ENCODE measurements around the gene COL17A1. TPM values are rescaled to one million over a fixed set of nuclear protein-coding genes. Genes with fewer than 3 reads are reported as not detected.

Gene COL17A1
- total RNA-seq, 1 donor from 2014 or later, result 175 TPM

GRCh38 chr10:104033966-104034365, 51.7 kb downstream of the COL17A1 start:
- DNase-seq (ENCODE audit: low spot score), result no peak

GRCh38 chr10:104033401-104033930, 52.2 kb downstream of the COL17A1 start:
- no peak for DNase-seq (ENCODE audit: low spot score)

GRCh38 chr10:104032144-104032775, 53.4 kb downstream of the COL17A1 start:
- DNase-seq (ENCODE audit: low spot score), result no peak

GRCh38 chr10:104031631-104032030, 54.0 kb downstream of the COL17A1 start:
- no peak for DNase-seq (ENCODE audit: low spot score)

GRCh38 chr10:104029521-104029860, 56.2 kb downstream of the COL17A1 start:
- no peak for DNase-seq (ENCODE audit: low spot score)

DNA sequence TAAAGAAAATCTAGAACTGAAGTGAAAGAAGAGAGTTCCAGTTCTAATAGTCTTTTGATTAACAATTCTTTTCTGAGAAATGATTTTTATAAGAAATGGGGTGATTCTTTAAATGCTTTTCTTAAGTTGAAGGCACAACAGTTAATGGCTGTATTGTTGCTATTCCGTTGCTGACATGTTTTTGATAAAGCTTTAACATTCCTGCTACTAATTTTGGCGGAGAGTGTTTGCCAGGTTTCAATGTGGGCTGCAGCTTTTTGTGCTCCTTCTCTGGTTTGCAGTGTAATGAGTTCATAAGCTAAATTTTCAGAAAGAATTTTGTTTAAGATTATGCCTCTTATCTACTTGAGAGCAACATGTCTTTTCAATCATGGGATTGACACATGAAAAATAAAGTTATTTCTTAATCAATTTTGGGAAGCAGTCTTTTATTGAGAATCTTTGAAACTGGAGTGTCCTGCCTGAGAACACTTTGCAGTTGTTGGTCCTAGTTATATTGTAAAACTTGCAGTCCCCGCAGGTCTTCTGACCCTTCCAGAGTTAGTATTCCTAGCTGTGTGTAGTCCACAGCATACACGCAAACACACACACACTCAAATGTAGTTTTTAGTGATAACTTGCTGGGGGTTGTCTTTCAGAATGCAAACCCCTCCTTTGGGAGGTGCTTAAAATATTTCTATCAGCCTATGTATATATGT, 56.7 kb downstream of the COL17A1 start:
- no peak for DNase-seq (ENCODE audit: low spot score)

DNA sequence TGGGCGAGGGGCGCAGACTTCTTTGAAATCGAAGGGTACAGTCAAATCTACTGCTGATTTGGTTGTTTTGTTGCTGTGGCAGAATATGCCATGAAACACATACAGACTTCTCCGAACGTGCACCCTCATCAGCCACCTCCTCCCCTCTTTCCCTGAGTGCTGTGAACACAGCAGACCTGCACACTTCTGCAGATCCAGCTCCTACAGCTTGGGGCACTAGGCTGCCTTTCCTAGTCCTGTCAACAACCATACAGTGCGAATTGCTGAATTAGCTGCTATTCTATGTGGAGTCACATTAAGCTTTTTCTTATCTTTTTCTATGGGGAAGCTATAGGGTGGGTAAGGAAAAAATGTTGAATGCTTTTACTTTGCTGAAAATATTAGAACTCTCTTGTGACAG, 57.5 kb downstream of the COL17A1 start:
- peak; percentile 39 for DNase-seq (ENCODE audit: low spot score)

- DNase-seq (ENCODE audit: low spot score), result no peak
Measured at GRCh38 chr10:104026762-104027161, 58.9 kb downstream of the COL17A1 start.

- DNase-seq (ENCODE audit: low spot score), result no peak
Measured at GRCh38 chr10:104025524-104025923, 60.2 kb downstream of the COL17A1 start.

DNA sequence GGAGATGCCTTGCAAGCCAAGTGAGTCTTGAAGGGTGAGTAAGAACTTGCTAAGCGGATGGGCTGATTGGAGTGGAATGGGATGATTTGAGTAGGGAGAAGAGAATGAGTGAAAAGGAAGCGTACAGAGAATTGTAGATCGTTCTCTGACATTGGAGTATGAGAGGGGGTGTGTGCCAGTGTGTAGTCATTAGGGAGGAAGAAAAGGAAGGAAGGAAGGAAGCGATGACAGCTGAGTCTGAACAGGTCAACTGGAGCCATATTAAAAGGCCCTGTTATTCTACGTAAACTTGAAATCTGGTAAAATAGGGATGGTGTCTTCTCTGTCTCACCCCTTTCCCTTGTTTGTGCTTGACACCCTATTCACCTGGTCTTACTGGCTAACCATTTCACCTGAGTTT, 63.7 kb downstream of the COL17A1 start:
- DNase-seq (ENCODE audit: low spot score), result no peak

DNA sequence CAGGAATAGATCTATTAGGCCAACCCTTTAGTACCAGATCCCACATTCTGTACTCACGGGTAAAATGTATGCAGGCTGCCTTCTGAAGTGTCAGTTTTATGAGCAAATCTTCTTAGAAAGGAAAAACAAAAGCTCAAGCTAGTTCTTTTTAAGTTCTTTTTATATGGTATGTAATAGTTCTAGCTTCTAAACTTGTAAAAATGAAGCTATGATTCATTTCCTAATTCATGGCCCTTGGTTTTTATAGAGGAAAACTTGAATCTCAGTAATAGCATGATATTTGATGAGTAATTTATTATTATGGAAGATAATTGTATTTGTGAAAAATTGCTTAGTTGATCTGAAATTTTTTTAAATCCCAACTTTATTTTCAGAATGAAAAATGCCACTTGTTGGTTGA, 64.4 kb downstream of the COL17A1 start:
- no peak for DNase-seq (ENCODE audit: low spot score)

DNA sequence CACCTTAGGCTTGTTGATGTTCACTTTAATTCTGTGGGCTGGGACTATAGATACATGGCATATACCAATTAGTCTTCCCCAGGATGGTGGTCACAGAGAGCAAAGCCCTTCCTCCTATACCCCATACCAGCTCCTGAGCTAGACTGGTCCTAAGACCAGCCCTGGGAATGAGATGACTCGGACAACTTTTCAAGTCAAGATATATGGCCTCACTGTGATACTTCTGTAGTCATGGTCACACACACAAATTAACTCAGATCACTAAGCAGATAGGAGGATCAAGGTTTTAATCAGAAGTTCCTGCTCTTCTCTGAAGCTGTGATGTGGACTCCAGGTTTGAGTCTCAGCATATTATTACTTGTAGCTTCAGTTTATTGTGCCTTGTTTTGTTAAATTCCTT, 65.7 kb downstream of the COL17A1 start:
- no peak for DNase-seq (ENCODE audit: low spot score)

DNA sequence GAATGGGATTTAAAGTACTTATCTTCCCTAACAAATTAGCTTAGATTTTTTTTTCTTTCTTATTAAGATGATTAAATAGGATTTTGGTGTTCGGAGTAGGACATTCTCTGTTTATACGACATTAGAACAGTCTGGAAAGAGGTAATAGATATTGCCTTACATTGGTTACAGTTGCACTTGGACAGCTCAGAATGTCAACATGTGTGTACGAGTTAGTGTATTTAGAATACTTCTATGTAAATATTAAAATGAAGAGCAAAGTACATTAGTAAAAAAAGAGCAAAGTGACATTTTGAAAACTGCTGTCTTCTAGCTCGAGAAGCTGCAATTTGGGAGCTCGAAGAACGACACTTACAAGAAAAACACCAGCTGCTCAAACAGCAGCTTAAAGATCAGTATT, 67.2 kb downstream of the COL17A1 start:
- DNase-seq (ENCODE audit: low spot score), result no peak

- no peak for DNase-seq (ENCODE audit: low spot score)
Measured at GRCh38 chr10:104016661-104017060, 69.0 kb downstream of the COL17A1 start.

DNA sequence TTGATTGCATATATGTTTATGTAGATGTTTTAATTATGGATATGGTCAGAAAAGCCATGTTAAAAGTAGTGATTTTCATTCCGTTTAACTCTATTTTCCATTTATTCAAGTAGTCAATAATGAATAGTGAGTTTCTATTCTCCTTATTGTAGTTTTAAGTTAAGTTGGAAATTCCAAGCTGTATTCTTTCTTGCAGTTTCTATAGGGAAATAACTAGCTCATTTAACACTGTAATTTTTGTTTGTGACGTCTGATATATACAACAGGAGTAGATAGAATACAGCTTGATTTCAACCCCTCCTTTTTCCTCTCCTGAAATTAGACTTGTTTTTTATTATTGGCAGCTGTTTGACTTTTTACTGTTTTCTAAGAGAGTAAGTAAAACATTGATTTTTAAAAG, 71.5 kb downstream of the COL17A1 start:
- no peak for DNase-seq (ENCODE audit: low spot score)

DNA sequence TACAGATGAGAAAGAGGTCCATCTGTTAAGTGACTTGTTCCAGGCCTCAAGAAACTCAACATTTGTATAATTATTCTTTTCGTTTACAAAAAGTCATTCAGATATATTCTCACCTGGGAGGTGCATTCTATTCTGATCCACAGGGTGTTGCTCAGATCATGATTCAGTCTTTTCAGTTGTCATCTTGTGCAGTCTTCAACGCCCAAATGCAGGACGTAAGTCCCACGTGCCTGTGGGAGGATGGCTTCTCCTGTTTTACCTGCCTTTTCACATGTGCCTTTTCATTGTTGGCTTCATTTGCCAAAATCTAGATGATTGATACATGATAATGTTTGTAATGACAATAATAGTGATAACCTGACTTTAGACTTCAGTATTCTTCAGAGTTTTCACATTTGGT, 72.2 kb downstream of the COL17A1 start:
- DNase-seq (ENCODE audit: low spot score), result no peak

DNA sequence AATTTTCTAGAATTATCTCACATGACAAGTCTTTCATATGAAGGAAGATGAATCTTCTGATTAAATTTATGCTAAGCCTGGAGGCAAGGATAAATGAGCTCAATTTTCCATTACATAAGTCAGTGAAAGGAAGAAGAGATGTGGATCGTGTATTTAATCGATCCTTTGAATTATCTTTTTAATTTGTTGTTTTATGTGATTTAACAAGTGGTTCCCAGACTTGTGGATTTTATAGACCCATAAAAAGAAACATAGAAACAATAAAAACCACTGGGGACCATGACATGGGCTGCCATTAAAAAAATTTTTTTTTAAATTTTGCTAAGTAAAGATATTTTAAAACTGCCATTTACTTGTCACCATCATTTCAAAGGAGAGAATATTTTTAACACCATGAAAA, 73.8 kb downstream of the COL17A1 start:
- no peak for DNase-seq (ENCODE audit: low spot score)

GRCh38 chr10:104005172-104005863, 80.4 kb downstream of the COL17A1 start:
- DNase-seq (ENCODE audit: low spot score), result no peak

GRCh38 chr10:104002911-104003310, 82.8 kb downstream of the COL17A1 start:
- DNase-seq (ENCODE audit: low spot score), result no peak

GRCh38 chr10:103998805-103999204, 86.9 kb downstream of the COL17A1 start:
- no peak for DNase-seq (ENCODE audit: low spot score)

DNA sequence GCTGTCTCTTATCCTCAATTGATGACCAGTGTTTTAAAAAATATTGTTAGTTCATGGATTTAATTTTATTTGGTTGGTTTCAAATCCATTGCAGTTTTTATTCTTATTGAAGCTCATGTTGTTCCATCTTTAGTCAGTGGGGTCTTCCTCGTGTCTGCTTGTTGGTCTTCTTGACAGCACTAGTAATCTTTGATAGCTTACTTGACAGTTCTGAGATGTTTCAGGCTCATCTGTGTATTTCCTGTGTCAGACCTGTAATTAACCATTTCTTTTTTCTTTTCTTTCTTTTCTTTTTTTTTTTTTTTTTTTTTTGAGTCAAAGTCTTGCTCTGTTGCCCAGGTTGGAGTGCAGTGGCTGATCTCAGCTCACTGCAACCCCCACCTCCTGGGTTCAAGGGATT, 90.5 kb downstream of the COL17A1 start:
- no peak for DNase-seq (ENCODE audit: low spot score)

GRCh38 chr10:103991393-103992128, 94.1 kb downstream of the COL17A1 start:
- no peak for DNase-seq (ENCODE audit: low spot score)

All from umbilical cord (tissue), 2 donors.